Activated CD8-positive, alpha-beta memory T cell treated with anti-CD3 and anti-CD28 coated beads for 1 hour (primary cell): ENCODE results near the gene OR4D6.
"Not testable (repeated sequence)": the region's sequence is repeated elsewhere in the genome, so short reads cannot be mapped to it uniquely, and the experiment has no call there.

ENCODE experiments used
- DNase-seq, 2 donors: peaks; one replicate each; pipeline ENCODE4 v3.0.0-alpha.2; 2020; ENCODE audit warnings: low read depth in 1 of 2; ENCODE audit errors: extremely low read depth in 1 of 2

Gene OR4D6

GRCh38 chr11:59456661-59457060 lies at the start of gene OR4D6:
Gene OR4D6 (plus strand): TSS chr11:59456961. CDS start chr11:59456961, 0 bp downstream.
- no peak for DNase-seq

DNA sequence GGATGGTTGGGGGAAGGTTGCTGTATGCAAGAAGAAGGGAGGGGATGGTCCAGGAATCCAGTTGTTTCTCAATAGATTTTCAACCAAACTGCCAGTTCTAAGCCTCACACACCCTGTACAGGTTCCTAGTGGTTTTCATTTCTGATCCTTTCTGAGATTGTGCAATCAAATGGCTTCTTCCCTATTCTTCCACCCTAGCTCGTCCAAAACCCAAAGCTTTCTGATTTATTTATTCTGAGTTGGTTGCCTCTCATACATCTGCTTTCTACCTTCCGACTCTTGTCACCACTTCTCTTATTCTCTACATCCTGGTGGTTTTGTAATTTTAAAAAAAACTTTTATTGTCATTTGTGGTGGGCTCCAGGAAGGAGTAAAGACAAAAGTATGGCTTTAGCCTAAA lies 43.1 kb upstream of the OR4D6 start:
- no peak for DNase-seq

DNA sequence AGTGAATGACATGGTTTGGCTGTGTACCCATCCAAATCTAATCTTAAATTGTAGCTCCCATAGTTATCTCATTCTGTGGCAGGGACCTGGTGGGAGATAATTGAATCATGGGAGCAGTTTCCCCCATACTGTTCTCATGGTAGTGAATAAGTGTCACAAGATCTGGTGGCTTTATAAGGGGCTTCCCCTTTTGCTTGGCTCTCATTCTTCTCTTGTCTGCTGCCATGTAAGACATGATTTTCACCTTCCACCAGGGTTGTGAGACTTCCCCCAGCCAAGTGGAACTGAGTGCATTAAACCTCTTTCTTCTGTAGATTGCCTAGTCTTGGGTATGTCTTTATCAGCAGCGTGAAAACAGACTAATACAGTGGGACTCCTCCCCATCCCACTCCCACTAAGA lies 41.6 kb upstream of the OR4D6 start:
- no peak for DNase-seq

GRCh38 chr11:59416613-59417012 lies 40.1 kb upstream of the OR4D6 start:
- DNase-seq: no peak

DNA sequence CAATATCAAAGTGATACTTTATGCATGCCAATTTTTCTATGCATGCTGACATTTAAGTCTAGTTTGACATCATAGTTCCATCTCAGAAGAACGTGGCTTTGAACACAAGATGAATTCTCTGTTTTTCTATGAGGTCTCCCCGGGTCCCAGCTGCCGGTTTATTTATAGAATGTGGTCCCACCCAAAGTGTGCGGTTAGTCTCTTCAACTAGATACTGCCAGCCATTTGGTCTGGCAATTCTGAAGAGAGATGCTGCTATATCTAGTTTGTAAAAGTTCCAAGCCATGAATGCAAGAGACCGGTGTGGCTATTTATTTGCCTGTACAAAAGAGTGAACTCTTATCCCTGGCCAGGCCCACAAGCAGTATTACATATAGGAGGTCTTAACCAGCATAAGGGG lies 39.7 kb upstream of the OR4D6 start:
- no peak for DNase-seq

GRCh38 chr11:59418156-59418555 lies 38.6 kb upstream of the OR4D6 start:
- DNase-seq: no peak

DNA sequence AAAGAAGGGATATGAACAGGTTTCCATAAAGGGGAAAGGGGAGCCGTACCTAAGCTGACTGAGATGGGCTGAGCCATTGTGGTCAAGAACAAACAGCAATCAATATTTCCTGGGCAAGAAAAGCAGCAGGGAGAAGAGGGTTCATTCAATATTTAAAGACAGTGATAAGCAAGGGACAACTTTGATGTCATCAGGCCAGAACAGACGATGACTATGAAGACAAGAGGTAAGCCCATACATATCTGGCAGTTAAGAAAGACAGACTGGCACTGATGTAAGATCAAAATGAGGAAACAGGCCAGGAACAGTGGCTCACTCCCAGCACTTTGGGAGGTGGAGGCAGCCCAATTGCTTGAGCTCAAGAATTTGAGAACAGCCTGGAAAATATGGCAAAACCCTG lies 32.9 kb upstream of the OR4D6 start:
- no peak for DNase-seq

- no peak for DNase-seq
Measured at GRCh38 chr11:59425131-59425530, 31.6 kb upstream of the OR4D6 start.

- DNase-seq: no peak
Measured at GRCh38 chr11:59426361-59427067, 30.2 kb upstream of the OR4D6 start, which contains the start of gene OR5A2. Gene OR5A2 (minus strand): TSS chr11:59426413. CDS start chr11:59422953, 3,460 bp downstream.

DNA sequence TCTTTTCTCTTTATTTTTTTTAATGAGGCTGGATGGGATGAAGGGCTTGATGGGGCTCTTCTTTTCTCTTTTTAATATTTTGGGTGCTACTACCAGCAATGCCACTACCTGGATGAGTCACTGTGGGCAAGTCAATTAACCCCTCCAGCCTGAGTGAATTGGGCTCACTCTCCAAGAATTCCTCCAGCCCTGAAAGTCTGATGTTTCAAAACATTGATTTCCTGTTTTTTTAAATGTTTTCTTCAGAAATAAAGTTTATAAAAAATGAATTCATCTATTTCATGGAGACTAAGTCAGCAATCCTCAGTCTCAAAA lies 29.7 kb upstream of the OR4D6 start:
- no peak for DNase-seq

DNA sequence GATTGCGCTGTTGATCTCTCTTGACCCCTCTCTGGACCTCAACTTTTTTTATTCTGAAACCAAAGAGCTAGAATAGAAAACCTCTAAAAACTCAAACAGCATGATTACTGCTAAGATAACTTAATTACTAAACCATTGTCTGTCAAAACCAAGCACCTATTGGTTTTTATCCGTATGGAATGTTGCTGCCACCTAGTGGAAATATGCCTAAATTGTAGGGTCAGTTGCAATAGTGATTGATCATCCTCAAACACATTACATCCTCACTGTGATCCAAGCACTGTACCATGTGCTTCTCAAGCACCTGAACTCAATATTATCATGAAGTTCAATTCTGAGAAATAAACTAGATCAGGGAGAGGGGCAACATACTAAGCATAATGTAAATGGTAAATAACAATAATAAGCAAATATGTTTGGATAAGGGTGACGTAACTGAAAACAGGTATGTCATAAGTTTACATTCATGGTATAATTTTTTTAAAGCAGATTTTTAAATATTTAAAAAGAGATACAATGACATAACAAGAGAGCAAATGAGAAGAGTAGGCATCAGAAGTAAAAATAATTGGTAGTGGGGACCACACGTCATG lies 26.7 kb upstream of the OR4D6 start:
- DNase-seq: no peak

DNA sequence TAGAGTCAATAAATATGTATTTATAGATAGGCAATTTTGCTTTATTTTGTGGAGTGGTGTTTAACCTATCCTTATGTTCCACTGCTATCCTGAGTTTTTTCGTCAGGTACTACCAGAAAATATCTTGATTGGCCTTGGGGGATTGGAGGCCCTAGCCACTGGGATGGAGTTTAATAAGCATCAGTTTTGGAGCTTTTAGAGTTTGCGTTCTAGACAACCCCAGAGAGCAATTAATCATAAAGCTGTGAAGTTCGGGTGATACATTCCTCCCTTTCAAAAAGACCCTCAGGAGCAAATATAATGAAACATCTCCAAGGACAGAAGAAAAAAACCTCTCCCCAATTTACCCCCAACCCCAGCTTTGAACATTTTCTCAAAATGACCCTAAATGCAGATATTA lies 20.6 kb upstream of the OR4D6 start, which contains the start of gene OR5A1:
Gene OR5A1 (plus strand): TSS at position 301 of the 400 bp plus-strand sequence. CDS start 6,700 bp downstream, outside the sequence.
- no peak for DNase-seq

- no peak for DNase-seq
Measured at GRCh38 chr11:59437770-59438169, 19.0 kb upstream of the OR4D6 start.

- not testable (repeated sequence) for DNase-seq
Measured at GRCh38 chr11:59445624-59446023, 11.1 kb upstream of the OR4D6 start.

DNA sequence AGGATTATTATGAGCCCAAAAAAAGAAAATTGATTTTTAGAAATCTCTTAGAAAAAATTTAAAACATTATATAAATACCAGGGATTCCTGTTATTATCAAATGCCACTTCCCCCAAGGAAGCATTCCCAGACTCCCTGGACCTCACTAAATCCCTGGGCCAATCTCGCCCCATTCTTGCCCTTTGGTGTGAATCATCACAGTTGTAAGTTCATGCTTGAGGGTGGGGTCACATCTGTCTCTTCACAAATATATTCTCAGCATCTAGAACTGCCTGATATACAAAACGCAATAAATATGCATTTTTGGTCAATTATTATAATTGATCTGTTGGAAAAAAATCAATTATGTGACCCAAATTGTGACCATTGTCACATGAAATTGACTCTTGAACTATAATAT lies 8.3 kb upstream of the OR4D6 start:
- no peak for DNase-seq

GRCh38 chr11:59459916-59460315 lies 3.2 kb downstream of the OR4D6 start:
- DNase-seq: no peak

DNA sequence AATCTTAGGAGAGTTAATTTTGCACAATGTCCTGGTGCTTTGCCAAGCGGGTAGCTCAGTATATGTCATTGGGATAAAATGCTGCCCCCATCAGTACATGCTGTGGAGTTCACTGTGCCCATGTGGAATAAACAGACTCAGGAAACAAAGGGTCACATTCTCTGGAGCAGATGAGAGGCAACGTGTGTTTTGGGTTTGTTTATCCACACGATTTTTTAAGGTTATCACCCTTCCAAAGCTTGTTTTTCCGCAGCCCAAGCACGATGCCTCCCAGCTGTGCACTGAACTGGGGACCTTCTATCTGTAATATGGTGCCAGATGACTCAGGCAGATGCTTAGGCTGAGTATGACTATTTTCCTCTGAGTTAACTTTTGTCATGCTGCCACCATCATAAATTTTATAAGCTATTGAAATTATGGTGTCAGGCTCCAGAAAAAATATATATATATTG lies 6.5 kb downstream of the OR4D6 start:
- no peak for DNase-seq

DNA sequence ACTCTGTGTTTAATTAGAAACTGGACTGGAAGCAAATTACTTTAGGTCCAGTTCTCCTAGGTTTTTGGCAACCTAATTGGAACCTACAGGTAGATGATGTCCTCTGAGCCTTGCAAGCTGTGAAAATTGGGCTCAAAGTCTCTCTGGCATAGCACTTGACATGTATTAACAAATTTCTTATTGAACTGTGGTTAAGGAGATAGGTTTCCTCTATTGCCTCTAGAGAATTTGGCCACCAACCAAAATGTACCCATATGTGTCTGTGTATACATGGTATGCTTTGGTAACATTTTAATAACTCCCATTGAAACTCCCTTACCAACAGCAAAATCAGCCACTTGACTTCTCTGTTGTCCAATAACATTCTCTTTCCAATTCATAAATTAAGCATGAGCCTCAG lies 16.3 kb downstream of the OR4D6 start, which contains the start of gene OR4D10:
Gene OR4D10 (plus strand): TSS at position 301 of the 400 bp plus-strand sequence. CDS start 4,115 bp downstream, outside the sequence.
- no peak for DNase-seq

DNA sequence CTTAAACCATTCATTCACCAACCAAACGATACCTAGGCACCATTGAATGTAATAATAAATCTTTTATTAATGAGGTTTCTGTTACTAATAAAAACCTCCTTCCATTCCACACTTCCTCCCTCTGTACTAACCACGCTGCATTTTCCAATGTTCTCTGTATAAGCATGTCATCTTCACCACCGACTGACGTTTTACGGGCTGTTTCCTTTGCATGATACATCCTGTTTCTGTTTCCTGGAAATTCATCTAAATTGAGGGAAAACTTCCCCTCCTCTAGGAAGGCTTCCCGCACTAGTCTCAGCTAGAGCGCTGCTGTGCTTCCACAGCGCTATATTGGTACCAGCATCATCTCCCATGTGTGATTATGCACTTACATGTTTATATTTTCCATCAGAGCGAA lies 18.4 kb downstream of the OR4D6 start:
- DNase-seq: no peak

GRCh38 chr11:59479906-59480305 lies 23.1 kb downstream of the OR4D6 start:
- DNase-seq: no peak

DNA sequence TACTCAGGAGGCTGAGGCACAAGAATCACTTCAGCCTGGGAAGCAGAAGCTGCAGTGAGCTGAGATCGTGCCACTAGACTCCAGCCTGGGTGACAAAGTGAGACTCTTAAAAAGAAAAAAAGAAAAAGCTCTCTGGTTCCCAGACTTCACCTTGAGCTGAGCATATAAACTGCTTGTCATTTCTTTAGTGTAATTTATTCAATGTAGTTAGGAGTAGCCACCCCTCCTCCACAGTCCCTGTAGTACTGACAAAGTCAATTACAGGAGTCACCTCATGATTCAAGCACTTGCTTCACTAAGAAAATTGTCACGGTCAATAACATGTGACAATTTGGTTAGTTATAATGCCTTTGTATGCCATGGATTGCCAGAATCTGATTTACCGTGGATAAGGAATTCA lies 23.6 kb downstream of the OR4D6 start:
- DNase-seq: no peak

GRCh38 chr11:59501931-59502330 lies 45.2 kb downstream of the OR4D6 start:
- DNase-seq: no peak
